Fibroblast of the aortic adventitia (primary cell): ENCODE results near the gene LDAF1. TPM values are rescaled to one million over a fixed set of nuclear protein-coding genes. Genes with fewer than 3 reads are reported as not detected.
"Not testable (repeated sequence)": the region's sequence is repeated elsewhere in the genome, so short reads cannot be mapped to it uniquely, and the experiment has no call there.

ENCODE experiments used
- DNase-seq: peaks from one replicate; pipeline ENCODE4 v3.0.0-alpha.2; 2010; ENCODE audit warnings: low read depth
- H3K4me3 ChIP-seq: 2 replicates; pipeline ENCODE4 v1.5.1; 2011; ENCODE audit warnings: low read depth, mild to moderate bottlenecking, control low read depth, low read length, moderate library complexity
- total RNA-seq: library from RNA; depleted of rRNA; stranded (reverse); fragments of >200 nt; gene quantifications from 2 replicates; pipeline ENCODE4 v1.2.3, GENCODE V29; 2012; ENCODE audit warnings: low replicate concordance
- TF ChIP-seq, protein P1 (sequence below): IDR thresholded peaks from 2 replicates; pipeline ENCODE4 v1.5.1; 2011; ENCODE audit warnings: mild to moderate bottlenecking, low read length, control low read depth, inconsistent platforms; ENCODE audit not compliant: insufficient read depth

The LDAF1 gene
- total RNA-seq, 1 donor: 73.6 TPM

DNA sequence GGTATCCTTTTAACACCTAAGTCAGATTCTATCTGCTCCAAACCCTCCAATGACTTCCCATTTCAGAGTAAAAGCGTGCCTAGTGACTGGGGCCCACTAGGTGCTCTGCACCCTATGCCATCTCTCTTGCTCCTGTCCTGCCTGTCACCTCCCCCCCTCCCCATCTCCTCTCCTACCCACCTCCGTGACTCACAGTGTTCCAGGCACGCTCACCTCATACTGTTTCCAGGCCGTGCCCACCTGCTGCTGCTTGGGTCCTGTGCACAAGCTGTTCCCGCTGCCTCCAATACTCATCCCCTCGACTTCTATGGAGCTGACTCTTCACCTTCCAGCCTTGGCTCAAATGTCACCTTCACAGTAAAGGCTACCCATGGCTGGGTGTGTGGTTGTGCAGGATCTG, 29.5 kb upstream of the LDAF1 start:
- TF ChIP-seq, protein P1, sequence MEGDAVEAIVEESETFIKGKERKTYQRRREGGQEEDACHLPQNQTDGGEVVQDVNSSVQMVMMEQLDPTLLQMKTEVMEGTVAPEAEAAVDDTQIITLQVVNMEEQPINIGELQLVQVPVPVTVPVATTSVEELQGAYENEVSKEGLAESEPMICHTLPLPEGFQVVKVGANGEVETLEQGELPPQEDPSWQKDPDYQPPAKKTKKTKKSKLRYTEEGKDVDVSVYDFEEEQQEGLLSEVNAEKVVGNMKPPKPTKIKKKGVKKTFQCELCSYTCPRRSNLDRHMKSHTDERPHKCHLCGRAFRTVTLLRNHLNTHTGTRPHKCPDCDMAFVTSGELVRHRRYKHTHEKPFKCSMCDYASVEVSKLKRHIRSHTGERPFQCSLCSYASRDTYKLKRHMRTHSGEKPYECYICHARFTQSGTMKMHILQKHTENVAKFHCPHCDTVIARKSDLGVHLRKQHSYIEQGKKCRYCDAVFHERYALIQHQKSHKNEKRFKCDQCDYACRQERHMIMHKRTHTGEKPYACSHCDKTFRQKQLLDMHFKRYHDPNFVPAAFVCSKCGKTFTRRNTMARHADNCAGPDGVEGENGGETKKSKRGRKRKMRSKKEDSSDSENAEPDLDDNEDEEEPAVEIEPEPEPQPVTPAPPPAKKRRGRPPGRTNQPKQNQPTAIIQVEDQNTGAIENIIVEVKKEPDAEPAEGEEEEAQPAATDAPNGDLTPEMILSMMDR: no peak
- H3K4me3 ChIP-seq: no peak overlapping the region
- no peak for DNase-seq

DNA sequence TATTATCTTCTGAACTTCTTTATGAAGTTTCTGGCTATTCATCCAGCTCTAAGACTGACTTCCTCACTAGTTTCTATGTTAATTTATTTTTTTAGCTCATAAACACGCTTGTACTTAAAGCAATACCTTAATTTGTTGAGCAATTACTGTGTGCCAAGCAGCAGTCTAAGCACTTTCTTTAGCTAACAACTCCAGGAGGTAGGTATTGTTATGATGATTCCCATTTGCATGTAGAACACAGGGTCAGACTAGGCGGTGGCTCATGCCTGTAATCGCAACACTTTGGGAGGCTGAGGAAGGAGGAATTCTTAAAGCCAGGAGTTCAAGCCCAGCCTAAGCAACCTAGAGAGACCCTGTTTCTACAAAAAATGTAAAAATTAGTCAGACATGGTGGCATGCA, 27.7 kb upstream of the LDAF1 start:
- TF ChIP-seq, protein P1: no peak
- H3K4me3 ChIP-seq: no peak overlapping the region
- no peak for DNase-seq

DNA sequence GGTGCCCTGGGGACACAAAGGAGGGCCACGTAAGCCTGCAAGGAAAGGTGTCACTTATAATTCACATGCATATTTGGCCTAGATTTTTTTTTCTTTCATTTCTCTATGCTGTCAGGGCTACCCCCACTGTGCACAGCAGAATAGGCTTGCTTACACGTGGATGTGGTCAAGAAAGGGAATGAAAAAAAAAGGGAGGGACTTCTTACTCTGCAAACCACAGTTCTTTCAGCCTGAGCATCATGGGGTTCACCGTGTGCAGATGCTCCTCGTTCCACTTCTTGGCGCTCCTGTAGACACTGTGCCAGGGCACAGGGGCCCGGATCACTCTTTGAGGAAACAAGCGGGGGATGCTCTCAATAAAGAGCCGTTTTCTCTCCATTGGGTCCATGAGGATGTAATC, 24.4 kb upstream of the LDAF1 start:
- no peak for DNase-seq
- H3K4me3 ChIP-seq: no peak overlapping the region

DNA sequence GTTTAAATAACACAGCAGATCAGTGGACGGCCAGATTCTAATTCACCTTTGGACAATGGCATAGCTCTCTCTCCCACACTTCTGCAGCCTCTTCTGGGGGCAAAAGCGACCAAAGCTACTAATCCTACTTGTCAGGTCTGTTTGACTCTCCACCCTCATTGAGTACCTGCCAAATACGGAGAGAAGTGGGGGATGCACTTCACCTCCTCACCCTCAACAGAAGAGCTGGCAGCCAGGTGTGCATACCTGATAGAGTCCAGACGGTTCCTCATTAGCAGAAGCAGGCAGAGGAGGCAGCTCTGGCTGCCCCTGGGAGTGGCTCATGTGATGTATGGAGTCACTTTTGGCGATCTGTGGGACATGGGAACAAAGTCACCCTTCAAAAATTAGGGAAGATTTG, 12.7 kb upstream of the LDAF1 start:
- no peak for DNase-seq
- TF ChIP-seq, protein P1: no peak
- no peak overlapping the region for H3K4me3 ChIP-seq

More for the DNA sequence above, 24.4 kb upstream of the LDAF1 start:
- TF ChIP-seq, protein P1: no peak

DNA sequence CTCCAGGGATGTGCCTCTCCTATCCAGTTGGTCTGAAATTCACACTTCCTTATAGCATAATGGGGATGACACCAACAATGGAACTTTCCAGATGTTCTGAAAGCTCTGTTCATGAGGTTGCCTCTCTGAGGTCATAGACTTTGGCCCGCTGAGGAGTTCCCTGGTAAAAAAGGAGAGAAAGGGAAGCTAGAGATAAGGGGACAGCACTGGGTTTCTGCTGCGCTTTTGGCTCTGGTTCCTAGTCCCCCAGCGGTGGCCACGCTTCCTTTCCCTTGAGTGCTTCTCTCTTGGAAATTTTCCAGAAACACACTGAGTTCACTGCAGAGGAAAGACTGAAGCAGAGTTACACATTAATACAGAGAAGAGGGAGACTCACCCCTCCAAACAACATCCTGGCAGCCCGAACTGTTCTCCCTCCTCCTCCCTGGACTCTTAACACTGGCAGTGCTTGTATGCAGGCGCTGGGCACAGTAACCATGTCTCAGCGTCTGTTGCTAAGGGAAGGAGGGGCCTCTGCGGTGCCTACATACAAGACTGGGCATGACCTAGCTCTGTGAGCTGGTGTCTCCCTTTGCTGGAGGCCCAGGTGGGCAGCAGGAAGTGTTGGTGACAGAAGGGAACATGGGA, 8.0 kb upstream of the LDAF1 start, which contains the start of gene DNAH3:
TSS of gene DNAH3 (minus strand) at position 472 of the 627 bp plus-strand sequence. CDS start 527 bp downstream, outside the sequence.
- no peak within 1 kb of the TSS for H3K4me3 ChIP-seq
- TF ChIP-seq, protein P1: no peak
- DNase-seq: no peak

DNA sequence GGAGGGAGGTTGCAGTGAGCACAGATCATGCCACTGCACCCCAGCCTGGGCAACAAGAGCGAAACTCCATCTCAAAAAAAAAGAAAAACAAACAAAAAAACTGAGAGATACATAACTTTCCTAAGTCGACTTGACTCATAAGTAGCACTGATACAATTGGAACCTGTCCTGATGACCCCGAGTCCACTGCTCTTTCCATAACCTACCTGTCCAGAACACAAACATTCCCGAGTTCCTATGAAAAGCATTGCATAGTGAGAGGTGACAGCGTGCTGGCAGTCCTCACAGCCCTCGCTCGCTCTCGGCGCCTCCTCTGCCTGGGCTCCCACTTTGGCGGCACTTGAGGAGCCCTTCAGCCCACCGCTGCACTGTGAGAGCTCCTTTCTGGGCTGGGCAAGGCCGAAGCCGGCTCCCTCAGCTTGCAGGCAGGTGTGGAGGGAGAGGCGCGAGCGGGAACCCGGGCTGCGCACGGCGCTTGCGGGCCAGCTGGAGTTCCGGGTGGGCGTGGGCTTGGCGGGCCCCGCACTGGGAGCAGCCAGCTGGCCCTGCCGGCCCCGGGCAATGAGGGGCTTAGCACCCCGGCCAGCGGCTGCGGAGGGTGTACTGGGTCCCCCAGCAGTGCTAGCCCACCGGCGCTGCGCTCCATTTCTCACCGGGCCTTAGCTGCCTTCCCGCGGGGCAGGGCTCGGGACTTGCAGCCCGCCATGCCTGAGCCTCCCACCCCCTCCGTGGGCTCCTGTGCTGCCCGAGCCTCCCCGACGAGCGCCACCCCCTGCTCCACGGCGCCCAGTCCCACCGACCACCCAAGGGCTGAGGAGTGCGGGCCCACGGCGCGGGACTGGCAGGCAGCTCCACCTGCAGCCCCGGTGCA, 6.1 kb upstream of the LDAF1 start:
- H3K4me3 ChIP-seq, DNase-seq: not testable (repeated sequence)

DNA sequence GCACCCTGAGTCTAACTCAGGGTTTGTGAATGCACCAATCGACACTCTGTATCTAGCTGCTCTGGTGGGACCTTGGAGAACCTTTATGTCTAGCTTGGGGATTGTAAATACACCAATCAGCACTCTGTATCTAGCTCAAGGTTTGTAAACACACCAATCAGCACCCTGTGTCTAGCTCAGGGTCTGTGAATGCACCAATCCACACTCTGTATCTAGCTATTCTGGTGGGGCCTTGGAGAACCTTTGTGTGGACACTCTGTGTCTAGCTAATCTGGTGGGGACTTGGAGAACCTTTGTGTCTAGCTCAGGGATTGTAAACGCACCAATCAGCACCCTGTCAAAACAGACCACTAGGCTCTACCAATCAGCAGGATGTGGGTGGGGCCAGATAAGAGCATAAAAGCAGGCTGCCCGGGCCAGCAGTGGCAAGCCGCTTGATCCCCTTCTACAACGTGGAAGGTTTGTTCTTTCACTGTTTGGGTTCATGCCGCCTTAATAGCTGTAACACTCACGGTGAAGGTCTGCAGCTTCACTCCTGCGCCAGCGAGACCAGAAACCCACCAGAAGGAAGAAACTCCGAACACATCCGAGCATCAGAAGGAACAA, 5.2 kb upstream of the LDAF1 start:
- H3K4me3 ChIP-seq, DNase-seq: not testable (repeated sequence)

DNA sequence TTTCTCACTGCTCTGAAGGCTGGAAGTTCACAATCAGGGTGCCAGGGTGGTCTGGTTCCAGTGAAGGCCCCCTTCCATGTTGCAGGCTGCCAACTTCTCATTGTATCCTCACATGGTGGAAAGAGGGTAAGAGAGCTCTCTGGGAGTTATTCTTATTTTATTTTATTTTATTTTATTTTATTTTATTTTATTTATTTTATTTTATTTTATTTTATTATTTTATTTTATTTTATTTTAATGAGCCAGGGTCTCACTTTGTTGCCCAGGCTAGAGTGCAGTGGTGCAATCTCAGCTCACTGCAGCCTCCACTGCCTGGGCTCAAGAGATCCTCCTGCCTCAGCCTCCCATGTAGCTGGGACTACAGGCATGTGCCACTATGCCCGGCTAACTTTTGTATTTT, 2.5 kb upstream of the LDAF1 start:
- DNase-seq, H3K4me3 ChIP-seq: not testable (repeated sequence)
